Measurements from ENCODE around the gene CCR5AS.

- TF ChIP-seq, protein P1, sequence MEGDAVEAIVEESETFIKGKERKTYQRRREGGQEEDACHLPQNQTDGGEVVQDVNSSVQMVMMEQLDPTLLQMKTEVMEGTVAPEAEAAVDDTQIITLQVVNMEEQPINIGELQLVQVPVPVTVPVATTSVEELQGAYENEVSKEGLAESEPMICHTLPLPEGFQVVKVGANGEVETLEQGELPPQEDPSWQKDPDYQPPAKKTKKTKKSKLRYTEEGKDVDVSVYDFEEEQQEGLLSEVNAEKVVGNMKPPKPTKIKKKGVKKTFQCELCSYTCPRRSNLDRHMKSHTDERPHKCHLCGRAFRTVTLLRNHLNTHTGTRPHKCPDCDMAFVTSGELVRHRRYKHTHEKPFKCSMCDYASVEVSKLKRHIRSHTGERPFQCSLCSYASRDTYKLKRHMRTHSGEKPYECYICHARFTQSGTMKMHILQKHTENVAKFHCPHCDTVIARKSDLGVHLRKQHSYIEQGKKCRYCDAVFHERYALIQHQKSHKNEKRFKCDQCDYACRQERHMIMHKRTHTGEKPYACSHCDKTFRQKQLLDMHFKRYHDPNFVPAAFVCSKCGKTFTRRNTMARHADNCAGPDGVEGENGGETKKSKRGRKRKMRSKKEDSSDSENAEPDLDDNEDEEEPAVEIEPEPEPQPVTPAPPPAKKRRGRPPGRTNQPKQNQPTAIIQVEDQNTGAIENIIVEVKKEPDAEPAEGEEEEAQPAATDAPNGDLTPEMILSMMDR (IDR thresholded peaks at IDR 0.05): no peak
- no peak for TF ChIP-seq POLR2A (IDR thresholded peaks at IDR 0.05)
These were observed 451 bp downstream of the CCR5AS start for GRCh38 chr3:46406443-46406787.
